Measurements from ENCODE around the gene DAZAP1.

Gene DAZAP1

DNA sequence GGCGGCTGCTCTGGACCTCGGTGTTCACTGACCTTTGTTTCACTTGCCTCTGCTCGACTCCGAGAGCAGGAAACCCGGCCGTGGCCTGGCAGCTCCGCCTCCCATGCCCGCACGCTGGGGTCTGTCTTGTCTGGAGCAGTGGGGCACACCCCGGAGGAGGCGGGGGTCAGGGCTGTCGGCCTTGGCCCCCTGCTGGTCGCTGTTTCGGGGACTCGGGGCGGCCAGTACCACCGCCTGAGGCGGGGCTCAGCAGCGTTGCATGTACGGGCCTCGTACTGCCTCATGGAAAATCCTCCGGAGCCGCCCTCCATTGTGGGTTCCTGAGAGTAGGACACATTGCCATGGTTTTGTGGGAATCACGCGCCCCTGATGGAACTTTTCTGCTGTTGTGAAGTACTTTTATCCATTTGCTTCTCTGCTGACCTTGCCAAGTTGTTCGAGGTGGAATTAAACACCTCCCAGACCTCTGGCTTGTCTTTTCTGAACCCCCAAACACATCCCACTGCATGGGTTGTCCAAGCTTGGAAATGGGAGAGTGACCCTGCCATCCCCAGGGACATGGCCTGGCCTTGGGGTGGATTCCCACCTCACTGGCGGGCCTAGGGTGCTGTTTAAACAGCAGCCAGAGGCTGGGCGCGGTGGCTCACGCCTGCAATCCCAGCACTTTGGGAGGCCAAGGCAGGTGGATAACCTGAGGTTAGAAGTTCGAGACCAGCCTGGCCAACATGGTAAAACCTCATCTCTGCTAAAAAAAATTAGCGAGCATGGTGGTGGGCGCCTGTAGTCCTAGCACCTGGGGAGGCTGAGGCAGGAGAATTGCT, 29.2 kb upstream of the DAZAP1 start:
- no peak overlapping the region for H3K4me3 ChIP-seq (ENCODE audit: low read depth, low read length)
- DNase-seq (ENCODE audit: low read depth) = no peak
- no peak for TF ChIP-seq CTCF (IDR thresholded peaks at IDR 0.05; ENCODE audit: control insufficient read depth, extremely low read depth, insufficient read depth)

- no peak overlapping the region for H3K4me3 ChIP-seq (ENCODE audit: low read depth, low read length)
- TF ChIP-seq CTCF (IDR thresholded peaks at IDR 0.05; ENCODE audit: control insufficient read depth, extremely low read depth, insufficient read depth) = no peak
- DNase-seq (ENCODE audit: low read depth) = no peak
These were observed 28.1 kb upstream of the DAZAP1 start for GRCh38 chr19:1379126-1379905.

DNA sequence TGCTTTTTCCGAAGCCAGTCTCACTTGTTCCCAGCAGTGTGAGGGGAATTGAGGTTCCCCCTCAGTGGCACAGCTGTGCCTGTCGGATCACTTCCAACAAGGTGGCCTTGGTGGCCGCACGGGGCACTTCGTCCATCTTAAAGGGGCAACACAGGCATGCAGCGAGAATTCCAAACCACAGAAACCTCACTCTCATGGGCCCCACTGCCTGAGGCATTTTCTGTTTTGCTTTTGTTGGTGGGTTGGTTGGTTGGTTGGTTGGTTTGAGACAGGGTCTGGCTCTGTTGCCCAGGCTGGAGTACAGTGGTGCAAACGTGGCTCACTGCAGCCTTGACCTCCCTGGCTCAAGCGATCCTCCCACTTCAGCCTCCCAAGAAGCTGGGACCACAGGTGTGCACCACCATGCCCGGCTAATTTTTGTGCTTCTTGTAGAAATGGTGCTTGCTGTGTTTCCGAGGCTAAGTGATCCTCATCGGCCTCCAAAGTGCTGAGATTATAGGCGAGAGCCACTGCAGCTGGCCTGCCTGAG, 27.4 kb upstream of the DAZAP1 start:
- no peak for DNase-seq (ENCODE audit: low read depth)
- H3K4me3 ChIP-seq (ENCODE audit: low read depth, low read length) = no peak overlapping the region
- no peak for TF ChIP-seq CTCF (IDR thresholded peaks at IDR 0.05; ENCODE audit: control insufficient read depth, extremely low read depth, insufficient read depth)

- H3K4me3 ChIP-seq (ENCODE audit: low read depth, low read length) = no peak overlapping the region
- no peak for TF ChIP-seq CTCF (IDR thresholded peaks at IDR 0.05; ENCODE audit: control insufficient read depth, extremely low read depth, insufficient read depth)
These were observed 25.1 kb upstream of the DAZAP1 start for GRCh38 chr19:1382250-1382649.

DNA sequence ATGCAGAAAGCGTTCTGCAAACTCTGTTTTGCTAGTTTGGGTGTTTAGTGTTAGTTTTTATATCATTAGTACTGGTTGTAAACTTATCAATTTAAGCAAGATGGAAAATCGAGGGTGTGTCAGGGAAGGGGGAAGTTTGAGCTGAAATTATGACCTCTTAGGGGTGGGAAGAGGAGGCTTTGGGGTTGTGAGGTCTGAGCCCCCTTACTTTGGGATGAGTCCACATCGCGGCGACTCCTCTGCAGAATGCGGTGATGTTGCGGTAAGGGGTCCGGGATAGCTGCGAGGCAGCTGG, 24.4 kb upstream of the DAZAP1 start:
- no peak for TF ChIP-seq CTCF (IDR thresholded peaks at IDR 0.05; ENCODE audit: control insufficient read depth, extremely low read depth, insufficient read depth)
- H3K4me3 ChIP-seq (ENCODE audit: low read depth, low read length) = no peak overlapping the region
- DNase-seq (ENCODE audit: low read depth) = no peak

More at GRCh38 chr19:1382250-1382649, 25.1 kb upstream of the DAZAP1 start:
- DNase-seq (ENCODE audit: low read depth) = no peak

DNA sequence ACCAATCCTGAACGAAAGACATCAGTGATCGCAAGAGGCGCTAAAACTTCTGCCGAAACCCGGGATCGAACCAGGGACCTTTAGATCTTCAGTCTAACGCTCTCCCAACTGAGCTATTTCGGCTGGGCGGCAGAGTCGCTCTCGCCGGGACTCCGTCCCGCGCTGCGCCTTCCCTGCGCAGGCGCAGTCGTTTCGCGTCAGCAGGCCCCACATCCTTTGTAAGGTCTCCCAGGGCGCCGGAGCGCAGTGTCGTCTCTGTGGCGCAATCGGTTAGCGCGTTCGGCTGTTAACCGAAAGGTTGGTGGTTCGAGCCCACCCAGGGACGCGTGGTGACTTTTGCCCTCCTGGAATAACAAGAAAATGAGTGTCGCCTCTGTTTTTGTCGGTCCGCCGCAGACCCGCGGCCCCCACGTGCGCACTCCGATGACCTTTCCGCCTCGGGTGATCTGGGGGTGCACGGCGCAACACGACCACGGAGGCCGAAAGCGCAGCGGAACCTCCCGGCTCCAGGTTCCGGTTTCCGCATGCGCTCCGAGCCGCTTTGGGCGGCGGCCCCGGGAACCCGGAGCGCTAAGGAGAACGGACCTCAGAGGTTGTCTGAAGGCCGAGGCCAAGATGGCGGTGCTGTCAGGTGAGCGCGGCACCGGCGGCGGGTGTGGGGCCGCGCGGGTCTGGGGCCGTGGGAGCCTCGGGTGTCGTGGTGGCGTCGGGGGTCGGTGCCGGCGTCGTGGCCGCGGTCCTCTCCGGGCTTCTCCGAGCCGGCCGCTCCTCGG, 23.9 kb upstream of the DAZAP1 start, which contains the start of gene NDUFS7:
TSS of gene NDUFS7 (plus strand) at position 596 of the 773 bp plus-strand sequence. CDS start at position 616, 20 bp downstream.
- peak; percentile 68 for DNase-seq (ENCODE audit: low read depth)
- 0 out of 2 replicates have a peak, but pooled peaks have one; percentile 10 for TF ChIP-seq CTCF (IDR thresholded peaks at IDR 0.05; ENCODE audit: control insufficient read depth, extremely low read depth, insufficient read depth)
- peak within 1 kb of the TSS; percentile 100 for H3K4me3 ChIP-seq (ENCODE audit: low read depth, low read length)

All from LNCaP clone FGC (cell line).